ENCODE results near the gene CADM2.

Gene CADM2

GRCh38 chr3:85321892-85322291 lies 363.1 kb downstream of the CADM2 start:
- no peak for DNase-seq (ENCODE audit: low read depth)

GRCh38 chr3:85330071-85330470 lies 371.3 kb downstream of the CADM2 start:
- no peak for DNase-seq (ENCODE audit: low read depth)

GRCh38 chr3:85337895-85338294 lies 379.1 kb downstream of the CADM2 start:
- no peak for DNase-seq (ENCODE audit: low read depth)

- DNase-seq (ENCODE audit: low read depth) = no peak
Measured at GRCh38 chr3:85342915-85343314, 384.1 kb downstream of the CADM2 start.

- no peak for DNase-seq (ENCODE audit: low read depth)
Measured at GRCh38 chr3:85355572-85355971, 396.8 kb downstream of the CADM2 start.

- peak; percentile 6 for DNase-seq (ENCODE audit: low read depth)
Measured at GRCh38 chr3:85360742-85361387, 402.1 kb downstream of the CADM2 start.

GRCh38 chr3:85364296-85364909 lies 405.6 kb downstream of the CADM2 start:
- no peak for DNase-seq (ENCODE audit: low read depth)

- DNase-seq (ENCODE audit: low read depth) = no peak
Measured at GRCh38 chr3:85370341-85370740, 411.6 kb downstream of the CADM2 start.

GRCh38 chr3:85376131-85376530 lies 417.3 kb downstream of the CADM2 start:
- no peak for DNase-seq (ENCODE audit: low read depth)

- no peak for DNase-seq (ENCODE audit: low read depth)
Measured at GRCh38 chr3:85377115-85377514, 418.3 kb downstream of the CADM2 start.

GRCh38 chr3:85384372-85384771 lies 425.6 kb downstream of the CADM2 start:
- DNase-seq (ENCODE audit: low read depth) = no peak

- DNase-seq (ENCODE audit: low read depth) = no peak
Measured at GRCh38 chr3:85387913-85388505, 429.2 kb downstream of the CADM2 start.

GRCh38 chr3:85394424-85394823 lies 435.6 kb downstream of the CADM2 start:
- no peak for DNase-seq (ENCODE audit: low read depth)

- DNase-seq (ENCODE audit: low read depth) = no peak
Measured at GRCh38 chr3:85397434-85397833, 438.6 kb downstream of the CADM2 start.

GRCh38 chr3:85426121-85426520 lies 467.3 kb downstream of the CADM2 start:
- no peak for DNase-seq (ENCODE audit: low read depth)

- no peak for DNase-seq (ENCODE audit: low read depth)
Measured at GRCh38 chr3:85427467-85427866, 468.7 kb downstream of the CADM2 start.

GRCh38 chr3:85432081-85432480 lies 473.3 kb downstream of the CADM2 start:
- no peak for DNase-seq (ENCODE audit: low read depth)

- no peak for DNase-seq (ENCODE audit: low read depth)
Measured at GRCh38 chr3:85433319-85433718, 474.5 kb downstream of the CADM2 start.

GRCh38 chr3:85455561-85456200 lies 496.9 kb downstream of the CADM2 start:
- no peak for DNase-seq (ENCODE audit: low read depth)

- DNase-seq (ENCODE audit: low read depth) = no peak
Measured at GRCh38 chr3:85474241-85474640, 515.5 kb downstream of the CADM2 start.

GRCh38 chr3:85475346-85475745 lies 516.6 kb downstream of the CADM2 start:
- no peak for DNase-seq (ENCODE audit: low read depth)

GRCh38 chr3:85476891-85477495 lies 518.2 kb downstream of the CADM2 start:
- peak; percentile 21 for DNase-seq (ENCODE audit: low read depth)

All from fibroblast of gingiva (primary cell).